GM19467 (cell line): ENCODE data around the gene ATOH8.

Experiments used
- ATAC-seq: cut with Tn5 transposase; IDR thresholded peaks from one replicate; pipeline ENCODE4 v1.9.1; 2021; ENCODE audit warnings: mild to moderate bottlenecking, moderate library complexity; ENCODE audit not compliant: unreplicated experiment

Gene ATOH8

DNA sequence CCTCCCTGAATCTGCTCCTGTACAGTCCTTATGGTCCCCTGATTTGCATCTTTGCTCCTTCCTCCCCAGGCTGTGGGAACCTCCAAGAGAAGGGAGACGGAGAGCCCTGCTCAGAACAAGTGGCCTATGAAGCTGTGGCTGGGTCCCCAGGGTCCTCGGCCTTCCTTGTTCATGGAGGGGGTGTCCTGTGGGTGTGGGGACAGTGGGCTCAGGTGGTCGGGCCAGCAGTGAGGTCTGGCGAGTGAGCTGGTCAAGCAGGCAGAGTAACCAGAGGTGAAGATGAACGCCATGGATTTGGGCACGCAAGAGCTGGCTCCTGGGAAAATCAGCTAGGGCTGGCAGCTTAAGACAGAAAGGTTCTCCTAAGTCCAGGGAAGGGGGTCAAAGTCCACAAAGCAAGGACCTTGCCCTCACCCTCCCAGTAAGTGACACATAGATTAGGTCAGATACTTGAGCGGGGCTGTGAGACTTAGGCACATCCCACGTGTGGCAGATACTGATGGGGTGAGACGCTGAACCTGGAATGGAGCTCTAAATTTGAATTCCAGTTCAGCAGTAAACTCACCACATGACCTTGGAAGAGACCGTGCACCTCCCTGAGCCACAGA, 34.8 kb upstream of the ATOH8 start:
- ATAC-seq = no peak

DNA sequence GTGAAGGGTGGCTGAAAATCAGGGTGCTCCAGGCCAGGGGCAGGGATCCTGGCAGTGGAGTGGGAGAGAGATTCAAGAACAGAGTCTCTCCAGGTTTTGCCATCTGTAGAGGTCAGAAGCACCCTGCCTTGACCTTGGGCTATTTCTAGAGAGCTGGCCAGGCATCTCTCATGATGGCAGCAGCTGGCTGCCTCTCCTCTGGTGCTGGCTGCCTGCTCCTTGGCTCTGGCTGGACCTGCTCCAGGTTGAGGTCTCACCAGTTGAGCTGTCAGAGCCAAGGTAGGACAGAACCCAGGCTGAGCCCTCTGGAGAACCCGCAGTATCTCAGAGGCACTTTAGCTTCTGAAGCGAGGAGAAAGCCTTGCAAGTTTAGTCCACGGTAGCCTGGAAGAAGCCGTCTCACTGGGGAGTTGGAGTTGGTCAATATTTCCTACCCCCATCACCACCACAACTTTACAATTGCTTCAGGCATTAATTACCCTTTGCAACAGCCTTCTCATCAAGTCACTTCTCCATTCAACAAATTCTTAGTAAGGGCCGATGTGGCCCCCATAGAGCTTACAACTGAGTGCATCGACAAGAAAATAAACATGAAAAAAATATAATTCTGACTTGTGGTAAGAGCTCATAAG, 34.1 kb upstream of the ATOH8 start:
- ATAC-seq = no peak

DNA sequence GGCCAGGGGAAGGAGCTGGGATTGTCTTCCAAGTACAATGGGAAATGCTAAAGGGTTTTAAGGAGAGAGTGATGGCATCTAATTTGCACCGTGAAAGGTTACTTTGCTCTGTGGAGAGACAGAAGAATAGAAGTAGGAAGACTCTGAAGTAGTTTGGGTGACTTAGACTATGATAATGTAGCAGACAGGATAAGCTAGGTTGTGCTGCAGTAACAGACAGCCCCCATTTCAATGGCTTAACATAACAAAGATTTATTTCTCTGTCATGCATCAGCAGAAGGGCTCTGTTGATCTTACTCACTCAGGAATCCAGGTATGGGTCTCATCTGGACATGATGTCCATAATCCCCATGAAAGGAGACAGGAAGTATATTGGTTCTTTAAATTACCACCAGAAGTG, 33.3 kb upstream of the ATOH8 start:
- ATAC-seq = no peak

DNA sequence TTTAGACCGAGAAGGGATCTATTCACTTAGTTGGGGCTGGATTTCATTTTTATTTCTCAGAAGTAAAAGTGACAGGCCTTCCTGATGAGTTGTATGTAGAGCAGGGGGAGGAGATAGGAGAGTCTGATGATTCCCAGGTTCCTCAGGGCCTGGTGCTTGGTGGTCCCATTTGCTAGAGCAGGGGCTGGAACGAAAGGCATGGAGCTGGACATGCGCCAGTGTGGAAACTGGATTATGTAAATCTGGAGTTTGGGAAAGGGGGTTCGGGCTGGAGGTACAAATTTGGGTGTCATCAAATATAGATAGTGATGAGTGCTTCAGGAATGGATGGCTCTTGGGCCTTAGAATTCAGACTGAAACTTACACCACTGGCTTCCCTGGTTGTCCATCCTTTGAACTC, 32.1 kb upstream of the ATOH8 start:
- ATAC-seq = no peak

DNA sequence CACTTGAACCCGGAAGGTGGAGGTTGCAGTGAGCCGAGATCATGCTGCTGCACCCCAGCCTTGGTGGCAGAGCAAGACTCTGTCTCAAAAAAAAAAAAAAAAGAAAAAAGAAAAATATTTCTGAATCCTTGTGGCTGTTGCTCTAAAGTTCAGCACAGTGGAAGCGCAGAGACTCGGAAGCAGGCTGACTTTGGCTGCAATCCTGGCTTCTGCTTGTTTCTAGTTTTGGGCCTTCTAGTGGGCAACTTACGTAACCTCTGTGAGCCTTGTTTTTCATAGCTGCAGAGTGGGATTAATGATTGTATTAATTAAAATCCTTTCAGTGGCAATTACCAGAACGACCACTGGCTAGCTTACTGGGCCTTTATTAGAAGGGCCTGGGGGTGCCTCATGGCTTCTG, 31.3 kb upstream of the ATOH8 start:
- no peak for ATAC-seq

DNA sequence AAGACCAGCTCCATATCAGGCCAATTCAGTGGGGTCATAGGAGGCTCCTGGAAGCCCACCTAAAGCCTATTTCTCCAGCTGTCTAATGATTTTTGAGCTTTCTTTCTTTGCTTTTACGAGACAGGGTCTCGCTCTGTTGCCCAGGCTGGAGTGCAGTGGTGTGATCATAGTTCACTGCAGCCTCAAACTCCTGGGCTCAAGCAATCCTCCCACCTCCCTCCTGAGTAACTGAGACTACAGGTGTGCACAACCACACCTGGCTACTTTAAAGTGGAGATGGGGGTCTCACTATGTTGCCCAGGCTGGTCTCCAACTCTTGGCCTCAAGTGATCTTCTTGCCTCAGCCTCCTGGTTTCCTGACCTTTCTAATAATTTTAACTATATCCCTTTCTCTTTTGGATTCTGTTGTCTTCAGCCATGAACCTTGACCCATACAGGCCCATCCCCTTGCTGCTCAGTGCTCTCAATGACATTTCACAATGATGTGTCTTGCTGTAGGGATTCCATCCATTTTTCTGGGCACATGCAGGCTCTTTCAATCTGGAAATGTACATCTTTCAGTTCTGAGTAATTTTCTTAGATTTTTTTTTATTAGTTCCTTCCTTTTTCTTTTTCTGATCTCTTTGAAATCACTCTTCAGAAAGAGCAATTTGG, 30.0 kb upstream of the ATOH8 start:
- no peak for ATAC-seq

DNA sequence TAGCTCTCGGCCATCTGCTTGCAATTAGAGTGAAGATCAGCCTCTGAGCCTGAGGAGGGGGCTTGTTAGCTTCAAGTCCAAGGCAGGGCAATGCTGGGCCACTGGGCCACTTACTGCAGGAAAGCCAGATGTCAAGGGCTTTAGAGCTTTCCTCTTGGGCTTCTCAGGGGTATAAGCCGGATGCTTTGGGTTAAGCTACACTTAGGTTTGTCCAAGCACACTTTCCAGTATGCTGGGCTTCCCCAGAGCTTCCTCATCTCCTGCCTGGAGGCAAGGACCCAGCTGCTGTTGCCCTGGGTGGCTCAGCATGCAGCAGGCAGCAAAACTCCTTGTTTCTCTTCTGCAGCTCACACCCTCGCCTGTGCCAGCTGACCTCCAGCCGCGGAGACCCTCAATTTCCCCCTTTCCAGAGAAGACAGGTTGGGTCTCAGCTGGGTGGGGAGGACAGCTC, 29.0 kb upstream of the ATOH8 start:
- no peak for ATAC-seq

DNA sequence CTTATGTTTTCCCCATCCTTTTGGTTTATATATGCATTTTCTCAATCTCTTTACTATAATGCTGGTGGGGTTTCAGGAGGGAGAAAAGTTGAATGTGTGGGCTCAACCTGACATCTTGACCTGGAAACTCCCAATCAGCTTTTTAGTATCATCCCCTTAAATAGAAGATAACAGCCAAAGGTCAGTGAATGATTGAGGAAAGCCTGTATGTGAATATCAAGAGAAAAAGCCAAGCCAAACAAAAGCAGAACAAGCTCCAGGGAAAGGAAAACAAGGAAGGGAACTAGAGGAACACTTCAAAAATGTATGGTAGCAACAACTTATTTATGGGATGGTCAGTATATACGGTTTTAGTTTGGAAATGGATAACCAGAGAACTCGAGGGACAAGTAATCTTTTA, 28.3 kb upstream of the ATOH8 start:
- no peak for ATAC-seq

DNA sequence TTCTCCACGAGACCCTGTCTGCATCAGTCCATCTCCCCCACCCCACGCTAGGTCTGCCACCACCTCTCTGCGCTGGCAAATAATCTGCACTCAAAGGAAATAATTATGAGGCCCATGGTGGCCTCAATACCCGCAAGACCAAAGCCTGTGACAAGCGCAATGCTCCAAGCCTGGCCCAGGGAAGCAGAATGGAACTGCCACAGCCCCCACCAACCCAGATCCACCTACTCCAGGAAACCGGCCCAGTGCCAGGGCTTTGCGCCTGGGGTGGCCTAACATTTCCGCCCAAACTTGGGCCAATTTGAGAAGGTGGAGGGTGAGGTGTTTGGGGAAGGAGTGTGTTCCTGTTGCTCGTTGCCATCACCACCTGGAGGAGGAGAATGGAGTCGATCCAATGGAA, 26.0 kb upstream of the ATOH8 start:
- ATAC-seq = no peak

DNA sequence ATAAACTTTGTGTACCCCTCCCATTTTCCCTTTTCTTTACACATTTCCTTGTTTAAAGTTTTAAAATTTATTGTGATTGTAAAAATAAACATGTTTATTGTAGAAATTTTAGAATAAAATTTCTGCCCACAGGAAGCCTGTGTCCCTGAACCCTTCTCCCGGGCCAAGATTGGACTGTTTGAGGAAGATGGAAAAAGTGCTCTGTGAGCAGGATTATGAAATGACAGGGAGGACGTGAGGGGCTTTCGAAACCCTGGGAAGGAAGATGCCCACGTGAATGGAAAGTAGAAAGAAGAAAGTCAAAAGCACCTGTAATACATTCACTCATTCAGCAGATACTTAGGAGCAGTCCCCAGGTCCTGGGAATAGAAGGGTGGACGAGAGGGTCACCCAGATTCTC, 25.4 kb upstream of the ATOH8 start:
- ATAC-seq = no peak

DNA sequence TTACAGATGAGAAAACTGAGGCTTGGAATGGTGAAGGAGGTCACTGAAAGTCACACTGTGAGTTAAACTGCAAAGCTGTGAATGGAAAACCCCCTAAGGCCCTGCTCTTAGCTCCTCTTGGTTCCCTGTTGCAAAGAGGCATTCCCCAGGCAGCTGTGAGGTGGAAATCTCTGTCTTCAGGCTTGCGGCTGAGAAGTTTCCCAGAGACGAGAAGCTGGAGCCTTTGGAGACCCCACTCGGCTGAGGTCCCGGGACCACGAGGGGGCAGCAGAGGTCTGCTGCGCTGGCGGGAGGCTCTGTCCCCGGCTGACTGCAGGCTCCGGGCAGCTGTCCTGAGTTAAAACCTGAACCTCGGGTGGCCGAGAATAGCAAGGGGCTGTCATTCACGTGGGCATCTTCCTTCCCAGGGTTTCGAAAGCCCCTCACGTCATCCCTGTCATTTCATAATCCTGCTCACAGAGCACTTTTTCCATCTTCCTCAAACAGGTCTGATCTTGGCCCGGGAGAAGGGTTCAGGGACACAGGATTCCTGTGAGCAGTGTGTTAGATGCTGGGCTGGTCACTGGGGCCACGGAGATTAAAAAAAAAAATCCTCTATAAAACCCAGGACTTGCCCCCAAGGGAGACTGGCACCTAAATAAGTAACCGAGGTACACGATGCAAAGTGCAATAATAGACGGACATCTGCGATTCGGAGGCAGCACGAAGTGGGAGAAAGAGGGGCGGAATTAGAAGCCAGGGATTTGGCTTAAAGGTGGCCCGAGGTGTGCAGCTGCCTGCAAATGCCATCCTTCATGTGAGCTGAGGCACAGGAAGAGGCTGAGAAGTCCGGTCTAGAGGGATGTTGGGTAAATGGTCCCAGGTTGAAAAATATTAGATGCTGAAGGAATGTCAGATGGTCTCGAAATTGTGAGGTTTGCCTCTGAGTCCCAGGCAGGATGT, 24.6 kb upstream of the ATOH8 start:
- ATAC-seq = no peak

DNA sequence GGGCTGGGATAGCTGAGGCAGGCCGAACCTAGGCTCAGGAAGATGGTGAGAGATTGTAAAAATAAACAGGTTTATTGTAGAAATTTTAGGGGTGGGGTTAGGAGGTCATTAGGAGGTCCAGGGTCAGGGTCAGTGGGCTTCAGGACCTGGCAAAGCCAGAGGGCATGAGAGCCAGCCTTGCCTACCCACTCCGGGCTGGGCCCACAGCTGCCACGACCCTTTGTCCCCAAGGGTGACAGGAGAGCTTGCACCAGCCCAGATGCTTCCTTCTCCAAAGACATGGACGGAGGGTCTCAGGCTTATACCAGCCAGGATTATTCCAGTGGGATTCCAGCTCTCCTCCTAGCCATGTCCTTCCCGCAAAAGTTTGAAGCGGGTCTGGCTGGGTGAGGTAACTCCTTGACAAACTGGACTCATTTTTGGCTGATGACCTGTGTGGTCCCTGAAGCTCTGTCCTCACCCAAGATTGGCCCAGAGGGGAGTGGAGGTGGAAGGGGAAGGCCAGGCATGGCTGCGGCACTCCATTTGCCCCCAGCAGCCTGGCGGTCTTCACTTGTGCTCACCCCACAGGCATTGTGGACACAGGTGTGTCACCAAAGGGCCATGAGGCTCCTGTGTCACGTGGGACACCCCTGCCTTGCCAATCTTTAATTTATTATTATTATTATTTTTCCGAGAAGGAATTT, 23.8 kb upstream of the ATOH8 start:
- no peak for ATAC-seq

DNA sequence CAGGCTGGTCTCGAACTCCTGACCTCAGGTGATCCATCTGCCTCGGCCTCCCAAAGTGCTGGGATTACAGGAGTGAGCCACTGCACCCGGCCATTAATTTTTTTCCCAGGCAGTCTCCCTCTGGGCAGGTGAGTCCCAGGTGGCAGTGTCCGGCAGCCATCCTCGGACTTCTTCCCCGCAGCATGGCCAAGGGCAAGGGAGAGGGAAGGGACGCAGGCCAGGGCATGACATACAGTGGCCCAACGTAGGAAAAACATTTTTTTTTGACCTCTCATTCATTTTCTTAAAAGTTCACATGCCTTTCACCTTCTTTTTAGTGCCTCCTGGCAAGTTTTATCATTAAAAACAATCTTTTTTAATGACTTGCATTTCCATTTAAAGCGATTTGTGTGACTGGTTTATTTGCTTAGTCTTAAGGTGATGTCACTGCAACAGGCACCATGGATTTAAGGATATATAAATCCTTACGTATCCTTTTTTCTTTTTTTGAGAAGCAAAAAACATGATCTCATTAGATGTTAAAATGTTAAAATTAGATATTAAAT, 23.0 kb upstream of the ATOH8 start:
- ATAC-seq = no peak

DNA sequence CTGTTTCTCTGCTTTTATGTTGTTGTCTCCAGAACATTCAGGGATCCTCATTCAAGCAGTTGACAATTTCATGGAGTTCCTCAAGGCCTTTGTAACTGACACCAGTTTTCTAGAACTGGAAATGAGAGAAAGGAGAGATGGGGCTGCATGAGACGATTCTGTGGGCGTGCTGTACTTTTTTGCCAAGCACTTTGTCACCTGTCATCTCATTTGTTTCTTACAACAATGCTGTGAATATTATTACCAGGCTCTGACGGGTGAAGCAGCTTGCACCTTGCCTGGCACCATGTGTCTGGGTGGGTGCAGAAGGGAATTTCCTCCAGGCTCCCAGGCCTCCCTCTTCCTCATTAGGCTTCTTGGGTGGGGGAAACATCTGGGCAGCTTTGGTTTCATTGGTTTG, 22.2 kb upstream of the ATOH8 start:
- ATAC-seq = no peak

DNA sequence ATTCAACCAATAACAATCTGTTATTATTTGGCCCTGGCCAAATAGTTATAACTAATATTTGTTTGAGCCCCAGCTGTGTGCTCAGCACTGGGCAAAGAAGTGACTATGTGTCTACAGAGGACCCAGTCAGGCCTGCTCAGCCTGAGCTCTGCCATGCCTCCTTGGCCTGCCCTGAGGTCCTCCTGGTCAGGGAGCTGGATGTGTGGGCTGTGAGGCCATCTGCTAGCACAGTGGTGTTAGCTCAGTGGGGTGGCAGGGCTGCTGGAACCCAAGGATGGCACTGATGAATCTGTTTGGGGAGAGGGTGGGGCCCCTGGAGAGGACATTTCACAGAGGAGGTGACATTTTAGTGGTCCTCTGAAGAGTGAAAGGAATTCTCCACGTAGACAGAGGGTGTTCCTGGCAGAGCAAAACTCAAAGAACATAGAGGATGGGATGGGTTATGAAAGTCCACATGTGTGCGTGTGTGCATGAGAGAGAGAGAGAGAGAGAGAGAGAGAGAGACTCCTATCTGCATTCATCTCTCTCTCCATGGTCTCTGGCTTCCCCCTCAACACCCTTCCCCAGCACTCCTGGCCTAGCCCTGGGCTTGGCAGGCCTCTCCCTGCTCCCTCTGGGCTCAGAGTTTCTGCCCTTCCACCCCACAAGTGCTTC, 21.2 kb upstream of the ATOH8 start:
- ATAC-seq = no peak

DNA sequence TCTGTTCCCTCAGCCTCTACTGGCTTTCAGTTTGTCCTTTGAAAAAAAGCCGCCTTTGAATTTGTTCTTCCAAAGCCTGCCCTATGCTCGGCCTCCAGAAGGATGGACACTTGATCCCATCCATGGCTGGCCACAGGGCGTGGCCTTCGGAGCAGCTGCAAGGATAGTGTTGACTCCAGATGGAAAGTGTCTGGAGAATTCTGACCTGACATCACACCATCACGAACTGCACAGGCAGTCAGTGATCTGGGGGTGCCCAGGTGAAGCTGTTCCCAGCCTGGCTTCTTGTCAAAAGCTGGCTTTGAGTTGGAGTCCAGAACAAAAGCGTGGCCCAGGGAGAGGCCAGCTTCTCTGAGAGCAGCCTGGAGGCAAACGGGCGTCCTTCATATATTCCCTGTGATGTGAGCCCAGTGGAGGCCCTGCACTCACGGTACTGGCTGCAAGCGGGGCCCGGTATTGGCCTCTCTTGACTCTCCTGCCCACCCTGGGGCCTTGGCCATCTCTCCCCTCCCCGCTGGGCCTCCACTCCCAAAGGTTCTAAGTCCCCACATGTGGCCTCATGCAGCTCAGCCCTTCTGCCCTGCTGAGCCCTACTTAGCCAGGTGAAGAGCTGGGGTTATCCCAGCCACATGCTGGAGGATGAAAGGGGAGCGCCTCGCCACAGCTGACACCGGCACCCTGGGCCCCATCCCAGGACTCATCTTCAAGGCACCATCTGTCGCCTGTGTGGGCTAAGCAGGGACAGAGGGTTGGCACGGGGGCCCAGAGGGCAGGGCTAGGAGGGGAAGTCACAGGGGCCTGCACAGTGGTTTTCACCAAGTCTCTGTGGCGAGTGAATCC, 20.4 kb upstream of the ATOH8 start:
- ATAC-seq = no peak

DNA sequence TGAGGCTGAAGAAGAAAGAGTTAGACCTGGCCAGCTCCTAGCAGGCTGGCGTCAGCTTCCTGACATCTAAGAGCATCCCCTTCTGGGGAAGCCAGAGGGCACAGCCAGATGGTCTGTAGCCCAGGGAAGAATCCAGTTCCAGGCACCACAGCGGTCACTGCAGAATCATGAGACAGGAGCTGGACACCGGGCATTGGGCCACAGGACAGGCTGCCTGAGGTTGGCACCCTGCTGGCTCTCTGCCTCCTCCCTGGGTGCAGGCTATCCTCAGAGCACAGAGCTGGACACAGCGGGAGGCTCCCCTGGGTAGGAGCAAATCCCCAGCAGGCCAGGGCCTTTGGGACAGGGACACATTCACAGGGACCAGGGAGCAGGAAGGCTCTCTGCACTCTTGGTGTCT, 19.8 kb upstream of the ATOH8 start:
- no peak for ATAC-seq

DNA sequence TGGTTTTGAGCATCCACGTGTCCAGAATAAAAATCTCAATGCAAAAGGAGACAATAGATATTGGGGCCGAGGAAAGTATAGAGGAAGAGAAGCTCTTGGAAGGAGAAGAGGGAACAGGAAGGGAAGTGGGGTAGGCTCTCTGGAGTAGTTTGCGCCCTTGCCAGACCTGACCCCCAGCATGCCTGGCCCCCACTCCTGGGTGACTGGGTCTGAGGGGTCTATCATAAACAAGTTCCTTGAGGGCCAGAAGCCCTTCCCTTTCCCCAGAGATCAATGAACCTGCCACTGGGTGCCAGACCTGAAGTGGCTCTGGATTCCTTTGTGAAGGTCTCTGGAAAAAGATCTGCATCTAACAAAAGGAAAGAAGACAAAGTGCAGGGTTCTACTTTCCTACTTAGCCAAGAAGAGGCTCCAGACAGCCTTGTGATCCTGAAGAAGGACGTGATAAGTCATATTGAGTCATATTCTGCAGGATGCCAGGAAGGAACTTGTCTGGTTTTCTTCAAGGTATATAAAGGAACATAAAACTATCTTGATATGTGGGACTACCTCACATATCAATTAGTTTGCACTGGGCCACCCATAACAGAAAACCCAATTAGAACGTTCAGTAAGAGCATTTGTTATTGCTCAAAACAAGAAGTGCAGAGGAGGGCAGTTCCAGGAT, 18.7 kb upstream of the ATOH8 start:
- ATAC-seq = no peak

DNA sequence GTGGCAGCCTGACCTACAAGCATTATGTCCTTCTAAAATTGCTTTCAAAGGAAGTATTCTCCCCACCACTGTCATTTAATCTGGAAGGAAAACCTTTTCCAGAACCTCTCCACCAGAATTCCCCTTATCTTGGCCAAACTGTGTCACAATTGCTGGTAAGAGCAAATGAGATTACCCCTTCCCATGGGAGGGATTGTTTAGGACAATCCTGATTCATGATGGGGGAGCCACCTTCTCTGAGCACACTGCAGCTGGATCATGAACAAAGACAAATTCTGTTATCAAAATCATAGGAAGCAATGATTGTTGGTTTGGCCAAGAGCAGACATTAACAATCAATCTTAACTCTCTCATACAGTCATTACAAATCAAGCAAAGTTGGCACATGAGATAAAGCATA, 18.1 kb upstream of the ATOH8 start:
- no peak for ATAC-seq
